Measurements from ENCODE around the gene INMT. TPM values are rescaled to one million over a fixed set of nuclear protein-coding genes. Genes with fewer than 3 reads are reported as not detected.

The INMT gene
- total and polyA plus RNA-seq, 2 of the 8 experiments (the other 6 are each of a cell fraction or from before 2014, with no cell fraction given), result 0.60 to 0.94 TPM

DNA sequence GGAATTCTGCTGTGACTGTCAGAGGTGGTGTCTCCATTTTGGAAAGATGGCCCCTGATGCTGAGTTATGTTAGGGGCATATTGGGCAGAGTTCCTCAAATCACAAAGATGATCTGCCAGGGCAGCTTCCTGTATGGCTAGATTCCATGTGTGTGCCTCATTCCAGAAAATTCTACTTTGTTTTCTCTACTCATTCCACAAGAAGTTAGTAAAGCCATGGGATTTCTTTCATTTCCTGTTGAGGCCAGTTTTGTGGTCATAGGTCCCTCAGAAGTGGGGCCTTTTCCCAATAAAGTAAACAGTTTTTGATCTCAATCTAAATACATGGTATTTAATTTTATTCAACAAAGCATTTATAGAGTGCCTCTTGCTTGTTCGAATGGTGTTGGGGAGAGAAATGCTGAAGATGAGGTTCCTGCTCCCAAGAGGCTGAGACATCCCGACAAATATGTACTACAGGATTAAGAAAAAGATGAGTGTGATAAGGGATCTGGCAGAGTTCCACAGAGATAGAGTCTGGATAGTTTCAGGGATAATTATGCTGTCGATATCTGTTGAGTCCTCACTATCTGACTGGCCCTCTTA is 52.2 kb downstream of the INMT start (continued):
- TF ChIP-seq, protein P1, sequence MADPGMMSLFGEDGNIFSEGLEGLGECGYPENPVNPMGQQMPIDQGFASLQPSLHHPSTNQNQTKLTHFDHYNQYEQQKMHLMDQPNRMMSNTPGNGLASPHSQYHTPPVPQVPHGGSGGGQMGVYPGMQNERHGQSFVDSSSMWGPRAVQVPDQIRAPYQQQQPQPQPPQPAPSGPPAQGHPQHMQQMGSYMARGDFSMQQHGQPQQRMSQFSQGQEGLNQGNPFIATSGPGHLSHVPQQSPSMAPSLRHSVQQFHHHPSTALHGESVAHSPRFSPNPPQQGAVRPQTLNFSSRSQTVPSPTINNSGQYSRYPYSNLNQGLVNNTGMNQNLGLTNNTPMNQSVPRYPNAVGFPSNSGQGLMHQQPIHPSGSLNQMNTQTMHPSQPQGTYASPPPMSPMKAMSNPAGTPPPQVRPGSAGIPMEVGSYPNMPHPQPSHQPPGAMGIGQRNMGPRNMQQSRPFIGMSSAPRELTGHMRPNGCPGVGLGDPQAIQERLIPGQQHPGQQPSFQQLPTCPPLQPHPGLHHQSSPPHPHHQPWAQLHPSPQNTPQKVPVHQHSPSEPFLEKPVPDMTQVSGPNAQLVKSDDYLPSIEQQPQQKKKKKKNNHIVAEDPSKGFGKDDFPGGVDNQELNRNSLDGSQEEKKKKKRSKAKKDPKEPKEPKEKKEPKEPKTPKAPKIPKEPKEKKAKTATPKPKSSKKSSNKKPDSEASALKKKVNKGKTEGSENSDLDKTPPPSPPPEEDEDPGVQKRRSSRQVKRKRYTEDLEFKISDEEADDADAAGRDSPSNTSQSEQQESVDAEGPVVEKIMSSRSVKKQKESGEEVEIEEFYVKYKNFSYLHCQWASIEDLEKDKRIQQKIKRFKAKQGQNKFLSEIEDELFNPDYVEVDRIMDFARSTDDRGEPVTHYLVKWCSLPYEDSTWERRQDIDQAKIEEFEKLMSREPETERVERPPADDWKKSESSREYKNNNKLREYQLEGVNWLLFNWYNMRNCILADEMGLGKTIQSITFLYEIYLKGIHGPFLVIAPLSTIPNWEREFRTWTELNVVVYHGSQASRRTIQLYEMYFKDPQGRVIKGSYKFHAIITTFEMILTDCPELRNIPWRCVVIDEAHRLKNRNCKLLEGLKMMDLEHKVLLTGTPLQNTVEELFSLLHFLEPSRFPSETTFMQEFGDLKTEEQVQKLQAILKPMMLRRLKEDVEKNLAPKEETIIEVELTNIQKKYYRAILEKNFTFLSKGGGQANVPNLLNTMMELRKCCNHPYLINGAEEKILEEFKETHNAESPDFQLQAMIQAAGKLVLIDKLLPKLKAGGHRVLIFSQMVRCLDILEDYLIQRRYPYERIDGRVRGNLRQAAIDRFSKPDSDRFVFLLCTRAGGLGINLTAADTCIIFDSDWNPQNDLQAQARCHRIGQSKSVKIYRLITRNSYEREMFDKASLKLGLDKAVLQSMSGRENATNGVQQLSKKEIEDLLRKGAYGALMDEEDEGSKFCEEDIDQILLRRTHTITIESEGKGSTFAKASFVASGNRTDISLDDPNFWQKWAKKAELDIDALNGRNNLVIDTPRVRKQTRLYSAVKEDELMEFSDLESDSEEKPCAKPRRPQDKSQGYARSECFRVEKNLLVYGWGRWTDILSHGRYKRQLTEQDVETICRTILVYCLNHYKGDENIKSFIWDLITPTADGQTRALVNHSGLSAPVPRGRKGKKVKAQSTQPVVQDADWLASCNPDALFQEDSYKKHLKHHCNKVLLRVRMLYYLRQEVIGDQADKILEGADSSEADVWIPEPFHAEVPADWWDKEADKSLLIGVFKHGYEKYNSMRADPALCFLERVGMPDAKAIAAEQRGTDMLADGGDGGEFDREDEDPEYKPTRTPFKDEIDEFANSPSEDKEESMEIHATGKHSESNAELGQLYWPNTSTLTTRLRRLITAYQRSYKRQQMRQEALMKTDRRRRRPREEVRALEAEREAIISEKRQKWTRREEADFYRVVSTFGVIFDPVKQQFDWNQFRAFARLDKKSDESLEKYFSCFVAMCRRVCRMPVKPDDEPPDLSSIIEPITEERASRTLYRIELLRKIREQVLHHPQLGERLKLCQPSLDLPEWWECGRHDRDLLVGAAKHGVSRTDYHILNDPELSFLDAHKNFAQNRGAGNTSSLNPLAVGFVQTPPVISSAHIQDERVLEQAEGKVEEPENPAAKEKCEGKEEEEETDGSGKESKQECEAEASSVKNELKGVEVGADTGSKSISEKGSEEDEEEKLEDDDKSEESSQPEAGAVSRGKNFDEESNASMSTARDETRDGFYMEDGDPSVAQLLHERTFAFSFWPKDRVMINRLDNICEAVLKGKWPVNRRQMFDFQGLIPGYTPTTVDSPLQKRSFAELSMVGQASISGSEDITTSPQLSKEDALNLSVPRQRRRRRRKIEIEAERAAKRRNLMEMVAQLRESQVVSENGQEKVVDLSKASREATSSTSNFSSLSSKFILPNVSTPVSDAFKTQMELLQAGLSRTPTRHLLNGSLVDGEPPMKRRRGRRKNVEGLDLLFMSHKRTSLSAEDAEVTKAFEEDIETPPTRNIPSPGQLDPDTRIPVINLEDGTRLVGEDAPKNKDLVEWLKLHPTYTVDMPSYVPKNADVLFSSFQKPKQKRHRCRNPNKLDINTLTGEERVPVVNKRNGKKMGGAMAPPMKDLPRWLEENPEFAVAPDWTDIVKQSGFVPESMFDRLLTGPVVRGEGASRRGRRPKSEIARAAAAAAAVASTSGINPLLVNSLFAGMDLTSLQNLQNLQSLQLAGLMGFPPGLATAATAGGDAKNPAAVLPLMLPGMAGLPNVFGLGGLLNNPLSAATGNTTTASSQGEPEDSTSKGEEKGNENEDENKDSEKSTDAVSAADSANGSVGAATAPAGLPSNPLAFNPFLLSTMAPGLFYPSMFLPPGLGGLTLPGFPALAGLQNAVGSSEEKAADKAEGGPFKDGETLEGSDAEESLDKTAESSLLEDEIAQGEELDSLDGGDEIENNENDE (IDR thresholded peaks at IDR 0.05; ENCODE audit: insufficient replicate concordance, low read length), result no peak
- TF ChIP-seq SP2 (IDR thresholded peaks at IDR 0.05; ENCODE audit: low read length), result no peak
- TF ChIP-seq, protein P2, sequence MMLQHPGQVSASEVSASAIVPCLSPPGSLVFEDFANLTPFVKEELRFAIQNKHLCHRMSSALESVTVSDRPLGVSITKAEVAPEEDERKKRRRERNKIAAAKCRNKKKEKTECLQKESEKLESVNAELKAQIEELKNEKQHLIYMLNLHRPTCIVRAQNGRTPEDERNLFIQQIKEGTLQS (IDR thresholded peaks at IDR 0.05; ENCODE audit: insufficient read depth, low read depth, low read length), result no peak
- no peak for TF ChIP-seq NRF1 (IDR thresholded peaks at IDR 0.05; ENCODE audit: low read depth, low read length)
- TF ChIP-seq SP1 (IDR thresholded peaks at IDR 0.05; ENCODE audit: low read depth, low read length), result no peak
- no peak for TF ChIP-seq SUZ12 (IDR thresholded peaks at IDR 0.05; ENCODE audit: low read length)
- no peak for TF ChIP-seq JUN (IDR thresholded peaks at IDR 0.05; ENCODE audit: low read depth, low read length)
